ENCODE measurements around the gene IL1R2.

IL1R2 gene

DNA sequence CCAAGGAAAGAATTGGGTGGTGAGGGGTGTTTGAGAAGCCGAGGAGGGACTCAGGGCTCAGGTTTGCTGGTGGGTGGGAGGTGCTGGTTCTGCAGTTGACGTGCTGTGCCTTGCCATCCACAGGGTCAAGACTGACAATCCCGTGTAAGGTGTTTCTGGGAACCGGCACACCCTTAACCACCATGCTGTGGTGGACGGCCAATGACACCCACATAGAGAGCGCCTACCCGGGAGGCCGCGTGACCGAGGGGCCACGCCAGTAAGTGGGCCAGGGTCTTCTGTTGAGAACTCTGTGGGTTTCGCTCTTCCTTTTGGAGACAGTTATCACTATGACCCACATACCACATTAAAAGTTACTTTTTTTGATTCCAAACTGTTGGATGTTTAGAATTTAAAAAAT, 32.6 kb downstream of the IL1R2 start:
- DNase-seq: no peak

DNA sequence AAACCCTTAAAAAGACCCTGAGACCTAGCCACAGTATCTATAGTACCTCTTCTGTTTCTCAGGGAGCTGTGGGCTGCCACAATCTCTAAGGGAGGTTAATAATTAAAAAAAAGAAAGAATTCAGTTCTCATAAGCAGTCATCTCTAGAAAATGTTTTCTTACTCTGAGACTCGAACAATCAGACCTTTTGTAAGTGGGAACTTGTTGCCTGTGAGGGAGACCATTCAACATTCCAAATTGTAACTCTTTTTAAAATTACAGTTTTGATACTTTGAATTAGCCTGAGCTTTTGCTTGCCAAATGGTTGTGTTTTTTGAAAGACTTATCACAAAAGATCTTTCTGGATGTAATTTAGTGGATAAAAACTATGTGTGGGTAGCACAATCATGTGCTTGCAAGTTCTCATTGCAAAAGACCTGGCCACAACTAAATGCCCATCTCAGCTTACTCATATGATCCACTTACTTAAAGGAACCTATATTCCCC, 33.3 kb downstream of the IL1R2 start:
- no peak for DNase-seq

DNA sequence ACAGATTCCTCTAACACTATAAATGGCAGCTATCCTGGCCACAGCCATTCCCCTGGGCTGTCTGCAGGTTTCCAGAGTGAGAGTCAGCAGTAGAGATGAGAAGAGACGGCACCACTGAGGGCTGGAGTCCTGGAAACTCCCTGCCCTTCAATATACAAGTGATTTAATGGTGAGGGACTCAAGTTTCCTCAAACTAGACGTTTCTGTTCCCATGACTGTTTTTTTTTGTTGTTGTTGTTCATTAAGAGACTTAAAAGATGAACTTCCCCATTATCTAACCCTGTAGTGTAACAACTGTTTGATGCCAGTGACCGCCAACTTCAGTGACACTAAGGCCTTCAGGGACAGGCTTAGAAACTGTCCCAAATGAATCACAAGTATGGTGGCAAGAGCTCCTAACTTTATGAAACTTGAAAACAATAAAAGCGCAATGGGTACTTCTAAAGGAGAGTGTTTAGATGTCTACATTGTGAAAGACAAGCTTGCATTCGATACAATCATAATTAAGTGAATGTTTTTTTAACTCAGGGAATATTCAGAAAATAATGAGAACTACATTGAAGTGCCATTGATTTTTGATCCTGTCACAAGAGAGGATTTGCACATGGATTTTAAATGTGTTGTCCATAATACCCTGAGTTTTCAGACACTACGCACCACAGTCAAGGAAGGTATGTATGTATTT, 34.0 kb downstream of the IL1R2 start:
- no peak for DNase-seq

DNA sequence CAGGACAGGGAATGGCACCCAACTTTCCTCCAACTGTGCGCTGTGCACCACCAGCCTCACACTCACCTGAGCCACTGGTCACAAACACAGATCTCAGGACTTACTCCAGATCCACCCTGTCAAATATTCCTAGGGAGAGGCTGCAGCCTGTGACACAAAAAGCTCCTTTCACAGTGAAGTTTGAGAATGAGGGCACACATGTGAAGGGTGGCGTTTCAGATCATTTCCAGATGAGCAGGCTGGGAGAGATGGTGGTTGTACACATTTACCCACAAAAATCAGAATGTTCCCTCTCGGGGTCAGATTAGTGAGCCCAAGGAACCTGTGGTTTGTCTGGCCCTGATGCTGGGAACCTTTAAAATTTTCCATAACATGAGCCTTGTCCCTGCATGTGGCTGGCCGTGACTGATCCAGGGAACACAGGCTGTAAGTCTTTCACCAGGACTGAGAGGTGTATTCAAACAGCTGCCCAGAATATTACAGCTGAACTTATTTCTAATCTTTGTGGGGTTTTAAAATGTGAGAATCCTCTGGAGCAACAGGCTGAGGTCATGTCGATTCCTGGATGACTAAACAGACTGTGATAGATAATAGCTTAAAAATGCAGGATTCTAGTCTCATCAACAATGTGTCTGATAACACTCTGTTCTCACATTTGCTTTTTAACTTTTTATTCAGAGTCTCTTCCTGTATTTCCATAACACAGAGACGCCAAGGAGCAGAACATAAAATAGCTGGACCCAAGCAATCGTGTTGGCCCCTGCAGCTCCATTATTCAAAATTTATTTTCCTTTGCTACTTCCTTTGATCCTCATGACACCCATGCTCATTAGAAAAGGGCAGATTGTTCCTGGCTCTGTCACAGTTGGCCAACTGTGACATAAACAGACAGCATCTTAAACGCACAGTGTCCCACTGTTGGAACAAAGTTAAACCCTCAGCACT, 35.5 kb downstream of the IL1R2 start:
- DNase-seq: no peak

GRCh38 chr2:102028470-102028869, 36.7 kb downstream of the IL1R2 start:
- DNase-seq: no peak

DNA sequence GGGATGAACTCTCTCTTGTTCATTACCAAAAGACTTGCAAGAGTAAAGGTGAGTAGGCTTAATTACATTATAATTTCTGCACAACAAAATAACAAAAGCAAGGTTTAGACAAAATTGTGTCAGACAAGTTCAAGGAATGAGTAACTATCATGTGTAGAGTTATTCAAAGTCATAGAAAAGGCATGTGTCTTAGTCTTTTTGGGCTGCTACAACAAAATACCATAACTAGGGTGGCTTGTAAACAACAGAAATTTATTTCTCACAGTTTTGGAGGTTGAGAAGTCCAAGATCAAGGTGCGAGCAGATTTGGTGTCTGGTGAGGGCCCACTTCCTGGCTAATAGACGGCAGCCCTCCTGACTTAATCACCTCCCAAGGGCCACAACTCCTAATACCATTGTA, 37.6 kb downstream of the IL1R2 start:
- no peak for DNase-seq

GRCh38 chr2:102029952-102030351, 38.2 kb downstream of the IL1R2 start:
- DNase-seq: no peak

- DNase-seq: no peak
These were observed 38.7 kb downstream of the IL1R2 start for GRCh38 chr2:102030502-102030854.

- DNase-seq: no peak
These were observed 39.2 kb downstream of the IL1R2 start for GRCh38 chr2:102030855-102031527.

DNA sequence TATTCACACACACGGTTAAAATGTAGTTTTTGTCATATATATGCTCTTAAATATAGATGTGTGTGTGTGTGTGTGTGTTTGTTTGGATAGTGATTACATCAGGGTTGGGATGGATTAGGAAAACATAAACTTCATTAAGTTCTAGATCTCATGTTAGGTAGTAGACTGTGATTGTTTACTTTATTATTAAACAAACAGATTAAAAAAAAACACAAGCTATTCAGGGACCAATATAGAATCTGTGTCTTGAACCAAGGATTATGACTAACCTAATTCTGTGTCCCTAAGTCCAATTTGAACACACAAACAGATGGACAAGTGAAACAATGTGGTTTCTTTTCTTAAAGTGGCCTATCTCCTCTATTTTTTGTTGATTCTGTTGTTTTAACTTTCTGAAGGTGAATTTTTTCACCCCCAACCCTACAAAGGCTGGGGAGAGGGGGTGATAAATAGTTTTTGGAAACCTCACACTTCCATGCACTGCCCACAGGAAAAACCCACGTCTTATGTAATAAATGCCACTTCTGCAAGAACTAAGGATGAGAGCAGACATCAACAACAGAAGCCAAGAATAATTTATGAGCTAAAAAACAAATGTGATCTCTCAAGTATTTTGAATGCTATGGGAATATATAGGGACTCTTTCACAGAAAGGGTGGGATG, 40.7 kb downstream of the IL1R2 start:
- DNase-seq: no peak

- no peak for DNase-seq
These were observed 41.4 kb downstream of the IL1R2 start for GRCh38 chr2:102033031-102033749.

- no peak for DNase-seq
These were observed 42.3 kb downstream of the IL1R2 start for GRCh38 chr2:102033750-102034682.

- DNase-seq: no peak
These were observed 43.2 kb downstream of the IL1R2 start for GRCh38 chr2:102034683-102035548.

DNA sequence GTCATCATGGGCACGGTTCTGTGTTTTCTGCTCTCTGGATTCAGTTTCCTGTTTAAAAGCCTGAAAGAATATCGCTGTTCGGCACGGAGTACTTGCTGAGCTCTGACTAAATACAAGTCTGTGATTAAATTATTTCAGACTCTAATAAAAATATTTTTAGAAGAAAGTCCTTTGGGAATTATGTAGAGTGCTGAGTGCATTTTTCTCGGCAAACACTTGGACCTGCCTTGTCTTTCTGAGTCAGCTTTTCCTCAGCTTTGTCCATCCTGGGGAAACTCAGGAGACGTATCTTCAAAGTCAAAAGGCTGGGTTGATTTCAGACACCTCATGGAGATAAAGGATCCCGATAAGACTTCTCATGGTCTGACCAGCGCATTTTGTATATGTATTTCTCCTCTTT, 45.9 kb downstream of the IL1R2 start:
- no peak for DNase-seq

- no peak for DNase-seq
These were observed 48.5 kb downstream of the IL1R2 start for GRCh38 chr2:102040229-102040628.

- no peak for DNase-seq
These were observed 49.6 kb downstream of the IL1R2 start for GRCh38 chr2:102041351-102041750.

- DNase-seq: no peak
These were observed 50.7 kb downstream of the IL1R2 start for GRCh38 chr2:102042196-102043081.

- DNase-seq: no peak
These were observed 51.8 kb downstream of the IL1R2 start for GRCh38 chr2:102043560-102043959.
